Activated naive CD8-positive, alpha-beta T cell treated with anti-CD3 and anti-CD28 coated beads, Interleukin-2, amount 50 U/mL, for 16 hours (primary cell): ENCODE results near the gene MTMR1.

Source experiments
- DNase-seq: peaks from one replicate; pipeline ENCODE4 v3.0.0-alpha.2; 2020; ENCODE audit warnings: low read depth, low spot score

MTMR1 gene

GRCh38 chrX:150779385-150779784, 86.2 kb downstream of the MTMR1 start:
- no peak for DNase-seq

GRCh38 chrX:150781677-150782076, 88.5 kb downstream of the MTMR1 start:
- no peak for DNase-seq

- no peak for DNase-seq
Observed at GRCh38 chrX:150790021-150790420, 96.8 kb downstream of the MTMR1 start.

- no peak for DNase-seq
Observed at GRCh38 chrX:150792949-150793527, 99.8 kb downstream of the MTMR1 start.

GRCh38 chrX:150805736-150806135, 112.5 kb downstream of the MTMR1 start:
- DNase-seq = no peak

GRCh38 chrX:150806827-150807226, 113.6 kb downstream of the MTMR1 start:
- DNase-seq = no peak

- no peak for DNase-seq
Observed at GRCh38 chrX:150813922-150814321, 120.7 kb downstream of the MTMR1 start.
